Measurements from ENCODE around the gene DDX31. TPM values are rescaled to one million over a fixed set of nuclear protein-coding genes. Genes with fewer than 3 reads are reported as not detected.
A peak's percentile ranks its signal among the peaks of the same experiment; 100 is the strongest.

Gene DDX31
- total and polyA plus RNA-seq, 2 experiments from 2014 or later, result 7.3 to 13.1 TPM

DNA sequence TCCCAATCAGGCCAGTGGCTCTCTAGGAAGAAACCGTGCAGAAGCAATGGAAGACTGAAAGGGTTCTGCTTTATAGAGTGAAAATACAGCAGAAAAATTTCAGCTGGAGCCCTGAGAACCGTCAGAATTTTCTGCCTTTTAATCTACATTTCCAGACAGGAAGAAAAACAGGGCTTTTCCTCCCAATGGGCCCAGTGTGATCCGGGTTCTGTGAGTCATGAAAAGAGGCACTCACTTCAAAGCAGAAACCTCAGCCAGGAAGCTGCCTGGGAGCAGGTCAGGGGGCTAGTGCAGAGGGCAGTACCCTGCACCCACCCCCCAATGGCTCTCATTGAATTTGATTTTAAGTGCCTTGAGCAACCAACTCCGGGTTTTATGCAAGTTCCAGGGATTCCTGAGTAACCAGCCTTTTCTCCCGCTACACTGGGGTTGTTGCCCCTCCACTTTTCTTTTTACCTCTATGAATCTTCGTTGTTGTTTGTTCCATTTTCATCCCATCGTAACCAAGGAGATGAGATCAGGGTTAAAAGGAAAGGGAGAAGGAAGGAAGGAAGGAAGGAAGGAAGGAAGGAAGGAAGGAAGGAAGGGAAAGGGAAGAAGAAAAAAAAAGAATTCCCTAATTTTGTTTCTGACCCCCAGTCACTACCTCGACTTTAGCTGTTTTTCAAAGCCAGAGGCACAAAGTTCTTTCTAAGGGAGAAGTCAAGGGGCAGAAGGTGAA lies 86.0 kb downstream of the DDX31 start:
- TF ChIP-seq EZH2phosphoT487 (IDR thresholded peaks at IDR 0.05; ENCODE audit: low read depth, severe bottlenecking, unreplicated experiment) (no peak), EZH2 (IDR thresholded peaks at IDR 0.05; ENCODE audit: borderline replicate concordance) (no peak)
- TF ChIP-seq, protein P1, sequence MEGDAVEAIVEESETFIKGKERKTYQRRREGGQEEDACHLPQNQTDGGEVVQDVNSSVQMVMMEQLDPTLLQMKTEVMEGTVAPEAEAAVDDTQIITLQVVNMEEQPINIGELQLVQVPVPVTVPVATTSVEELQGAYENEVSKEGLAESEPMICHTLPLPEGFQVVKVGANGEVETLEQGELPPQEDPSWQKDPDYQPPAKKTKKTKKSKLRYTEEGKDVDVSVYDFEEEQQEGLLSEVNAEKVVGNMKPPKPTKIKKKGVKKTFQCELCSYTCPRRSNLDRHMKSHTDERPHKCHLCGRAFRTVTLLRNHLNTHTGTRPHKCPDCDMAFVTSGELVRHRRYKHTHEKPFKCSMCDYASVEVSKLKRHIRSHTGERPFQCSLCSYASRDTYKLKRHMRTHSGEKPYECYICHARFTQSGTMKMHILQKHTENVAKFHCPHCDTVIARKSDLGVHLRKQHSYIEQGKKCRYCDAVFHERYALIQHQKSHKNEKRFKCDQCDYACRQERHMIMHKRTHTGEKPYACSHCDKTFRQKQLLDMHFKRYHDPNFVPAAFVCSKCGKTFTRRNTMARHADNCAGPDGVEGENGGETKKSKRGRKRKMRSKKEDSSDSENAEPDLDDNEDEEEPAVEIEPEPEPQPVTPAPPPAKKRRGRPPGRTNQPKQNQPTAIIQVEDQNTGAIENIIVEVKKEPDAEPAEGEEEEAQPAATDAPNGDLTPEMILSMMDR (IDR thresholded peaks at IDR 0.05; ENCODE audit: poor library complexity), result no peak
- H3K4me2 ChIP-seq, result no peak overlapping the region
- no peak overlapping the region for H2AFZ ChIP-seq
- no peak overlapping the region for H3K4me3 ChIP-seq
- no peaks in the 10 kb centered on the region for H3K79me2 ChIP-seq
- DNase-seq (ENCODE audit: low spot score), result no peak
- H3K36me3 ChIP-seq (replicated peaks; ENCODE audit: insufficient read depth, low read depth), result no peaks in the 10 kb centered on the region
- peaks cover 97% of the 10 kb centered on the region for H3K27me3 ChIP-seq
- no peaks in the 10 kb centered on the region for H3K4me1 ChIP-seq (ENCODE audit: insufficient read depth)
- 18% methylated on average over 8 of the region's 8 CpGs for WGBS (ENCODE audit: low lambda C conversion rate, missing lambda C conversion rate)
- no peaks in the 10 kb centered on the region for H3K9me3 ChIP-seq (ENCODE audit: low read depth)
- H3K9me2 ChIP-seq (replicated peaks; ENCODE audit: insufficient read depth), result no peaks in the 10 kb centered on the region
- no peak overlapping the region for H3K27ac ChIP-seq
- H4K20me1 ChIP-seq (ENCODE audit: insufficient read depth, poor library complexity, severe bottlenecking), result peaks cover 3% of the 10 kb centered on the region

DNA sequence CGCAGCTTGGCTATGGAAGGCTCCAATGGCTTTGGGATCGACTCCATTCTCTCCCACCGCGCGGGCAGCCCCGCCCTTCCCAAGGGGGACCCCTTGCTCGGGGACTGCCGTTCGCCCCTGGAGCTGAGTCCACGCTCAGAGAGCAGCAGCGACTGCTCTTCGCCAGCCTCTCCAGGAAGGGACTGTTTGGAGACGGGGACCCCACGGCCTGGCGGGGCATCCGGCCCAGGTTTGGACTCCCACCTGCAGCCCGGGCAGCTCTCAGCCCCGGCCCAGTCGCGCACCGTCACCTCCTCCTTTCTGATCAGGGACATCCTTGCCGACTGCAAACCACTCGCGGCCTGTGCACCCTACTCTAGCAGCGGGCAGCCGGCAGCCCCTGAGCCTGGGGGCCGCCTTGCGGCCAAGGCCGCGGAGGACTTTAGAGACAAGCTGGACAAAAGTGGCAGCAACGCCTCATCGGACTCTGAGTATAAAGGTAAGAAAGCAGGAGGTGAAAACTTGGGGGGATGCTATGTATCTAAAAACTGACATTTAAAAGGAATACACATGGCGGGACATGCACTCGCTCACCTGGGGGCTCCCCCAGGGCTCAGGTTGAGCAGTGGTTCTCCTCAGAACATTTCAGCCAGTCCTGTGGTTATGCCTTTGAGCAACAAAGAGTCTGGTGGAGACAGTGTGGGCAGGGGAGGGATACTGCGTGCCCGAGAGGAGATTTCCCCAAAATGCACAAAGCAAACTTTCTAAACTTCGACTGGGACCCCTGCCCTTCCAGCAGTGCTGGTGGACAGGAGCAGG lies 86.8 kb downstream of the DDX31 start:
- Histone ChIP-seq H2AFZ (no peak overlapping the region), H3K4me3 (no peak overlapping the region), H3K79me2 (no peaks in the 10 kb centered on the region), H3K9me2 (replicated peaks; ENCODE audit: insufficient read depth) (no peaks in the 10 kb centered on the region), H3K4me1 (ENCODE audit: insufficient read depth) (no peaks in the 10 kb centered on the region), H3K27ac (no peak overlapping the region), H3K36me3 (replicated peaks; ENCODE audit: insufficient read depth, low read depth) (no peaks in the 10 kb centered on the region), H3K27me3 (peaks cover 97% of the 10 kb centered on the region), H3K4me2 (no peak overlapping the region), H4K20me1 (ENCODE audit: insufficient read depth, poor library complexity, severe bottlenecking) (peaks cover 3% of the 10 kb centered on the region), H3K9me3 (ENCODE audit: low read depth) (no peaks in the 10 kb centered on the region)
- no peak for DNase-seq (ENCODE audit: low spot score)
- WGBS (ENCODE audit: low lambda C conversion rate, missing lambda C conversion rate), result 44% methylated on average over 26 of the region's 37 CpGs
- TF ChIP-seq EZH2phosphoT487 (IDR thresholded peaks at IDR 0.05; ENCODE audit: low read depth, severe bottlenecking, unreplicated experiment), result no peak
- no peak for TF ChIP-seq EZH2 (IDR thresholded peaks at IDR 0.05; ENCODE audit: borderline replicate concordance)
- TF ChIP-seq, protein P1 (IDR thresholded peaks at IDR 0.05; ENCODE audit: poor library complexity), result no peak

DNA sequence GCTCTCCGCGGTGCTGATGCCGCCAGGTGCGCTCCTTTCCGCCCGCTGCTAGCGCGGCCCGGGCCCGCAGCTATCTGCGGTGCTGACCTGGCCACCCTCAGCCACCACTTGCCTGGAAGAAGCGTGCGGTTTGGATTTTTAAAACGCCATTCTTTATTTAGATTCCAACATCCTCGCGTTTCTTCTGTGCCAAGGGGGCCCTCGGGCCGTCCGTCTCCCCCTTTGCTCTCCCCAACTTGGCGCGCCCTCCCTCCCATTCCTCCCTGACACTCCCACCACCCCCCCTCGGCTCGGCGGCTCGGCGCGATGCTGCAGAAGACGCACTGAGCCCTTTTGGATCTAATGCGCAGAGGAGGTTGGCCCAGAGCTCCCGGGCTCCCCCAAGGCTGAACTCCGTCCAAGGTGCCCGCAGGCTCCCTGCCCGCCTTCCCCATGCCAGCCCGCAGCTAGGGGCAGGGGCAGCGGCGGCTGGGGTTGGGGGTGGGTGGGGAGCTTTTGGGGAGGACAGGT lies 87.5 kb downstream of the DDX31 start, which contains the start of gene BARHL1:
TSS of gene BARHL1 (plus strand) at position 331 of the 510 bp plus-strand sequence. CDS start 192 bp downstream, outside the sequence.
- Histone ChIP-seq H3K4me3 (peak within 1 kb of the TSS; percentile 36), H3K36me3 (replicated peaks; ENCODE audit: insufficient read depth, low read depth) (no peaks in the 10 kb centered on the region), H3K4me2 (peak within 1 kb of the TSS; percentile 94), H3K27ac (no peak within 1 kb of the TSS), H3K9me2 (replicated peaks; ENCODE audit: insufficient read depth) (no peaks in the 10 kb centered on the region), H3K79me2 (no peaks in the 10 kb centered on the region), H3K9me3 (ENCODE audit: low read depth) (no peaks in the 10 kb centered on the region), H3K4me1 (ENCODE audit: insufficient read depth) (no peaks in the 10 kb centered on the region), H3K27me3 (peaks cover 96% of the 10 kb centered on the region), H4K20me1 (ENCODE audit: insufficient read depth, poor library complexity, severe bottlenecking) (peaks cover 3% of the 10 kb centered on the region), H2AFZ (no peak within 1 kb of the TSS)
- WGBS (ENCODE audit: low lambda C conversion rate, missing lambda C conversion rate), result 14% methylated on average over 20 of the region's 36 CpGs
- no peak for DNase-seq (ENCODE audit: low spot score)
- TF ChIP-seq, protein P1 (IDR thresholded peaks at IDR 0.05; ENCODE audit: poor library complexity), result no peak
- TF ChIP-seq EZH2phosphoT487 (IDR thresholded peaks at IDR 0.05; ENCODE audit: low read depth, severe bottlenecking, unreplicated experiment), result no peak
- TF ChIP-seq EZH2 (IDR thresholded peaks at IDR 0.05; ENCODE audit: borderline replicate concordance), result no peak

Measured in hepatocyte (in vitro differentiated cells).